SU-DHL-6 (cell line): ENCODE results near the gene CRIM1.

ENCODE experiments used
- H2AFZ ChIP-seq: fragments of 200-600 bp; sonication (generic); 2 replicates; pipeline ENCODE4 v1.6.1; 2014; ENCODE audit warnings: low read depth, mild to moderate bottlenecking, moderate library complexity, mixed read lengths, antibody characterized with exemption, low read length; ENCODE audit not compliant: severe bottlenecking
- H3F3A ChIP-seq: fragments of 200-600 bp; shearing (Covaris generic); 2 replicates; pipeline ENCODE4 v1.6.0; 2016; ENCODE audit warnings: antibody characterized with exemption, mild to moderate bottlenecking; ENCODE audit not compliant: insufficient read depth
- H3K27ac ChIP-seq: fragments of 200-600 bp; sonication (generic); 2 replicates; pipeline ENCODE4 v1.5.1; 2016; ENCODE audit warnings: low read depth, mild to moderate bottlenecking, low read length, moderate library complexity, mixed read lengths
- H3K27me3 ChIP-seq: fragments of 200-600 bp; sonication (generic), shearing (Covaris generic); 2 replicates; pipeline ENCODE4 v1.6.0; 2014; ENCODE audit warnings: mild to moderate bottlenecking, low read length
- H3K36me3 ChIP-seq: fragments of 200-600 bp; sonication (generic); 2 replicates; pipeline ENCODE4 v1.6.1; 2014; ENCODE audit warnings: mild to moderate bottlenecking, low read length, mixed read lengths
- H3K4me2 ChIP-seq: fragments of 300-600, 200-600 bp; shearing (Covaris generic), sonication (generic); 2 replicates; pipeline ENCODE4 v1.6.0; 2014; ENCODE audit warnings: low read length, low read depth, mild to moderate bottlenecking; ENCODE audit not compliant: poor library complexity, severe bottlenecking
- H3K4me3 ChIP-seq: fragments of 200-600 bp; sonication (generic); 2 replicates; pipeline ENCODE4 v1.5.1; 2014; ENCODE audit warnings: antibody characterized with exemption, low read length, mild to moderate bottlenecking, mixed read lengths; ENCODE audit not compliant: insufficient read depth, poor library complexity, severe bottlenecking
- H3K79me2 ChIP-seq: fragments of 200-600 bp; sonication (generic); 2 replicates; pipeline ENCODE4 v1.6.1; 2014; ENCODE audit warnings: mild to moderate bottlenecking, low read length, moderate library complexity; ENCODE audit not compliant: insufficient read depth
- H3K9ac ChIP-seq: fragments of 200-600 bp; sonication (generic); 2 replicates; pipeline ENCODE4 v1.7.0; 2014; ENCODE audit warnings: mild to moderate bottlenecking, low read length
- H3K9me2 ChIP-seq: fragments of 200-600 bp; sonication (generic); replicated peaks from 2 replicates; pipeline ENCODE4 v1.6.1; 2014; ENCODE audit warnings: low read length; ENCODE audit not compliant: insufficient read depth
- H3K9me3 ChIP-seq: fragments of 200-600 bp; sonication (generic); 2 replicates; pipeline ENCODE4 v1.6.1; 2014; ENCODE audit warnings: low read length, mixed read lengths; ENCODE audit not compliant: insufficient read depth
- H4K20me1 ChIP-seq: fragments of 200-600 bp; sonication (generic); 2 replicates; pipeline ENCODE4 v1.6.1; 2014; ENCODE audit warnings: low read depth, mild to moderate bottlenecking, antibody characterized with exemption, low read length, moderate library complexity, mixed read lengths
- EZH2phosphoT487 ChIP-seq: fragments of 200-600 bp; sonication (generic), shearing (Covaris generic); conservative IDR thresholded peaks from 2 replicates; pipeline ENCODE4 v1.6.1; 2018; ENCODE audit warnings: mild to moderate bottlenecking, antibody characterized with exemption, low read length, moderate library complexity, mixed read lengths
- TF ChIP-seq, protein P1 (sequence below): fragments of 200-600 bp; sonication (generic); IDR thresholded peaks from one replicate; pipeline ENCODE4 v1.5.1; 2017; ENCODE audit warnings: antibody characterized with exemption, mild to moderate bottlenecking, low read length, moderate library complexity; ENCODE audit not compliant: insufficient read depth, poor library complexity, severe bottlenecking

CRIM1 gene

DNA sequence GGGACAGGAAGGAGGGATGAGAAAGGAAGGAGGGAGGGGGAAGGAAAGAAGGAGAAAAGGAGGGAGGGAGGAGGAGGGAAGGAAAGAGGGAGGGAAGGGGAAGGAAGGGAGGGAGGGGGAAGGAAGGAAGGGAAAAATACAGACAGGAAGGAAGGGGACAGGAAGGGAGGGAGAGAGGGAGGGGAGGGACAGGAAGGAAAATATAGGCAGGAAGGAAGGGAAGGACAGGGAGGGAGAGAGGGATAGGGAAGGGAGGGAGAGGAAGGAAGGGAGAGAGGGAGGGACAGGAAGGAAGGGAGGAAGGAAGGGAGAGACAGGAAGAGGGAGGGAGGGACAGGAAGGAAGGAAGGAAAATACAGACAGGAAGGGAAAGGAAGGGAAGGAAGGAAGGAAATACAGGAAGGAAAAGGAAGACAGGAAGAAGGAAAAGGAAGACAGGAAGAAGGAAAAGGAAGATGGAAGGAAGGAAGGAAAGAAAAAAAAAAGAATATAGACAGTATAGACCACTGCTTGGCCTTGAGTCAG, 178.8 kb downstream of the CRIM1 start:
- no peak overlapping the region for H3K9ac ChIP-seq
- H3K4me3 ChIP-seq, result no peak overlapping the region
- H4K20me1 ChIP-seq, result no peaks in the 10 kb centered on the region
- no peaks in the 10 kb centered on the region for H3K9me3 ChIP-seq
- H3K27ac ChIP-seq, result no peak overlapping the region
- no peaks in the 10 kb centered on the region for H3K79me2 ChIP-seq
- H3F3A ChIP-seq, result no peaks in the 10 kb centered on the region
- H3K4me2 ChIP-seq, result no peak overlapping the region
- H2AFZ ChIP-seq, result no peak overlapping the region
- no peaks in the 10 kb centered on the region for H3K27me3 ChIP-seq
- H3K36me3 ChIP-seq, result no peaks in the 10 kb centered on the region
- no peaks in the 10 kb centered on the region for H3K9me2 ChIP-seq
- TF ChIP-seq, protein P1, sequence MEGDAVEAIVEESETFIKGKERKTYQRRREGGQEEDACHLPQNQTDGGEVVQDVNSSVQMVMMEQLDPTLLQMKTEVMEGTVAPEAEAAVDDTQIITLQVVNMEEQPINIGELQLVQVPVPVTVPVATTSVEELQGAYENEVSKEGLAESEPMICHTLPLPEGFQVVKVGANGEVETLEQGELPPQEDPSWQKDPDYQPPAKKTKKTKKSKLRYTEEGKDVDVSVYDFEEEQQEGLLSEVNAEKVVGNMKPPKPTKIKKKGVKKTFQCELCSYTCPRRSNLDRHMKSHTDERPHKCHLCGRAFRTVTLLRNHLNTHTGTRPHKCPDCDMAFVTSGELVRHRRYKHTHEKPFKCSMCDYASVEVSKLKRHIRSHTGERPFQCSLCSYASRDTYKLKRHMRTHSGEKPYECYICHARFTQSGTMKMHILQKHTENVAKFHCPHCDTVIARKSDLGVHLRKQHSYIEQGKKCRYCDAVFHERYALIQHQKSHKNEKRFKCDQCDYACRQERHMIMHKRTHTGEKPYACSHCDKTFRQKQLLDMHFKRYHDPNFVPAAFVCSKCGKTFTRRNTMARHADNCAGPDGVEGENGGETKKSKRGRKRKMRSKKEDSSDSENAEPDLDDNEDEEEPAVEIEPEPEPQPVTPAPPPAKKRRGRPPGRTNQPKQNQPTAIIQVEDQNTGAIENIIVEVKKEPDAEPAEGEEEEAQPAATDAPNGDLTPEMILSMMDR, result no peak
- no peak for TF ChIP-seq EZH2phosphoT487

DNA sequence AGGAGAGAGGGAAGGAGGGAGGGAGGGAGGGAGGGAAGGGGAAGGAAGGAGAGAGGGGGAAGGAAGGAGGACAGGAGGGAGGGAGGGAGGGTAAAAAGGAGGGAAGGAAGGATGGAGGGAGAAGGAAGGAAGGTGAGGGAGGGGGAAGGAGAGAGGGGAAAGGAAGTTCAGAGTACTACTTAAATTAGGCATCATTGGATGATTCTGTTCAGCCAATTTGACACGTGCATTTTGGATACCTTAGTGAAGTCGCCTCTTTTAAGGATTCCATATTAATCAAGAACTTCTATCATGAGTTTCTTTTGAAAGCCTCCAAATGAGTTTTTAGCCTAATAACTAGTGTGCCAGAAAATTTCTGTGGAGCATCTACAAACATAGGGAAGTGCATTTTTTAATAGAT, 179.5 kb downstream of the CRIM1 start:
- no peaks in the 10 kb centered on the region for H3K9me3 ChIP-seq

DNA sequence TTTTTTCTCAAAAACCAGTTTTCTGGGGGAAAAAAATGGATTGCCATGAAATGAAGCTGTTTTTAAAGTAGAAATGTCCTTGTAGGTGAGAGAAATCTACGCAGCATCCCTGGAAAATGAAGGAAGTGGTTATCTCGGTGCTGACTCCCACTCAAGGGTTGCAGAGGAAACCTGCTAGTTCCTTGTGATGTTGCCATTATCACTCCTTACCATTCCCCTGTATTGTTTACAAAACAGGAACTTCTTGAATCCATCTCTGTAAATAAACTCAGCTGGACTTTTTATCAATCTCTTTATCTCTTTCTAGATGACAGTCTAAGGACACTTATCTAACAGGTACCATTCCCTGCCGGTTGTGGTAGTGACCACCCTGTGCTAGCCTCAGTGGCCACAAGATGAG, 181.2 kb downstream of the CRIM1 start:
- no peak overlapping the region for H3K4me2 ChIP-seq
- H3F3A ChIP-seq, result no peaks in the 10 kb centered on the region
- no peak overlapping the region for H2AFZ ChIP-seq
- no peaks in the 10 kb centered on the region for H3K79me2 ChIP-seq
- no peaks in the 10 kb centered on the region for H3K9me3 ChIP-seq
- no peaks in the 10 kb centered on the region for H4K20me1 ChIP-seq
- H3K36me3 ChIP-seq, result no peaks in the 10 kb centered on the region
- H3K9ac ChIP-seq, result no peak overlapping the region
- no peak overlapping the region for H3K27ac ChIP-seq
- no peak overlapping the region for H3K4me3 ChIP-seq
- H3K27me3 ChIP-seq, result no peaks in the 10 kb centered on the region
- no peak for TF ChIP-seq EZH2phosphoT487
- no peaks in the 10 kb centered on the region for H3K9me2 ChIP-seq

More for the DNA sequence above, 179.5 kb downstream of the CRIM1 start:
- Histone ChIP-seq H4K20me1 (no peaks in the 10 kb centered on the region), H3K4me2 (no peak overlapping the region), H3K9ac (no peak overlapping the region), H3K79me2 (no peaks in the 10 kb centered on the region), H3K4me3 (no peak overlapping the region), H3K9me2 (no peaks in the 10 kb centered on the region), H3K27me3 (no peaks in the 10 kb centered on the region), H3F3A (no peaks in the 10 kb centered on the region), H3K27ac (no peak overlapping the region), H2AFZ (no peak overlapping the region), H3K36me3 (no peaks in the 10 kb centered on the region)
- TF ChIP-seq, protein P1, result no peak
- TF ChIP-seq EZH2phosphoT487, result no peak

DNA sequence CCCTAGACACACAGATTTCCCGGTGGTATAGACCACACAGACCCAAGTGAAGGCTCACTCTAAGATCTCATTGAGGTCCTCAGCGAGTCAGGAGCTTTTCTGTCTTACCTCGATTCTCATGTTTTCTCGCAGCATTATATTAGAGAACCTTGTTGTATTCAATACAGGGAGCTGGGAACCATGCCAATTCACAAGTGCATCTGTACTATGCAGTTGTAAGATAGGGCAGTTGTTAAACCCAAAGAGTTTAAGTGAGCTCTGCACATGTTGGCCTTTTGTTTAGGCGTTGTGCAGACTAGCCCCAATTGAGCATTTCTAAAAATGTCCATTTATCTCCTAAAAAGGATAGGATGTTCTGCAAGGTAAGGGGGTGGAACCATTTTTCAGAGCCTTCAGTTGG, 182.8 kb downstream of the CRIM1 start:
- H3K27me3 ChIP-seq, result no peaks in the 10 kb centered on the region
- TF ChIP-seq, protein P1, result no peak
- no peak for TF ChIP-seq EZH2phosphoT487

More for the DNA sequence above, 182.8 kb downstream of the CRIM1 start:
- H3K9ac ChIP-seq, result no peak overlapping the region
- H3K9me3 ChIP-seq, result no peaks in the 10 kb centered on the region
- no peaks in the 10 kb centered on the region for H3K9me2 ChIP-seq
- no peaks in the 10 kb centered on the region for H3F3A ChIP-seq
- no peak overlapping the region for H2AFZ ChIP-seq
- H3K4me3 ChIP-seq, result no peak overlapping the region
- H3K4me2 ChIP-seq, result no peak overlapping the region
- H3K79me2 ChIP-seq, result no peaks in the 10 kb centered on the region
- no peak overlapping the region for H3K27ac ChIP-seq
- no peaks in the 10 kb centered on the region for H4K20me1 ChIP-seq
- H3K36me3 ChIP-seq, result no peaks in the 10 kb centered on the region
